Measurements from ENCODE around the gene RAMP3.

DNA sequence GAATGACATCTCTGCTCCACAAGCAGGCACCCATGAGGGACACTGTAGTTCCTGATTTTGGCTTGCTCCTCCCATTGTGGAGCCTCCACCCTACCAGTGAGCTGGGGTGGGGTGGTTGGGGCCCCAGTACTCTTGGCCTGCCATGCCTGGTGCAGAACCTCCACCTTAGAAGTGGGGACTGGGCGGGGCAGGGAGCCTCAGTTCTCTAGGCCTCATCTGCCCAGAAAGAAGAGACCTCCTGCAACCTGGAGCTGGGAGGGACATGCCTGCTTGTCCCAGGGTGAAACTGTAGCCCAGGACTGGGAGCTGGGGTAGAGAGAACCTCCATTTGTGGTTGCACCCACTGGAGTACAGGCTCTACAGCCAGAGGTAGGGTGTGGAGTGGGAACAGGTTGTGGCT is 14.4 kb downstream of the RAMP3 start:
- TF ChIP-seq, protein P1, sequence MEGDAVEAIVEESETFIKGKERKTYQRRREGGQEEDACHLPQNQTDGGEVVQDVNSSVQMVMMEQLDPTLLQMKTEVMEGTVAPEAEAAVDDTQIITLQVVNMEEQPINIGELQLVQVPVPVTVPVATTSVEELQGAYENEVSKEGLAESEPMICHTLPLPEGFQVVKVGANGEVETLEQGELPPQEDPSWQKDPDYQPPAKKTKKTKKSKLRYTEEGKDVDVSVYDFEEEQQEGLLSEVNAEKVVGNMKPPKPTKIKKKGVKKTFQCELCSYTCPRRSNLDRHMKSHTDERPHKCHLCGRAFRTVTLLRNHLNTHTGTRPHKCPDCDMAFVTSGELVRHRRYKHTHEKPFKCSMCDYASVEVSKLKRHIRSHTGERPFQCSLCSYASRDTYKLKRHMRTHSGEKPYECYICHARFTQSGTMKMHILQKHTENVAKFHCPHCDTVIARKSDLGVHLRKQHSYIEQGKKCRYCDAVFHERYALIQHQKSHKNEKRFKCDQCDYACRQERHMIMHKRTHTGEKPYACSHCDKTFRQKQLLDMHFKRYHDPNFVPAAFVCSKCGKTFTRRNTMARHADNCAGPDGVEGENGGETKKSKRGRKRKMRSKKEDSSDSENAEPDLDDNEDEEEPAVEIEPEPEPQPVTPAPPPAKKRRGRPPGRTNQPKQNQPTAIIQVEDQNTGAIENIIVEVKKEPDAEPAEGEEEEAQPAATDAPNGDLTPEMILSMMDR (IDR thresholded peaks at IDR 0.05; ENCODE audit: low read depth, low read length) = no peak
- TF ChIP-seq EZH2phosphoT487 (IDR thresholded peaks at IDR 0.05; ENCODE audit: low read depth) = no peak

All from OCI-LY3 (cell line).